H1 (cell line): ENCODE data around the gene BORCS6. TPM values are rescaled to one million over a fixed set of nuclear protein-coding genes. Genes with fewer than 3 reads are reported as not detected.

Experiments
- ATF2 ChIP-seq: IDR thresholded peaks from 2 replicates; pipeline ENCODE4 v1.6.1; 2012; ENCODE audit warnings: low read length, inconsistent platforms
- CHD1 ChIP-seq: IDR thresholded peaks from 2 replicates; pipeline ENCODE4 v1.6.1; 2012; ENCODE audit warnings: low read depth, low read length, improper control_type of control experiment
- FOSL1 ChIP-seq: IDR thresholded peaks from 2 replicates; pipeline ENCODE4 v1.6.1; 2011; ENCODE audit warnings: mild to moderate bottlenecking, low read depth, low read length, moderate library complexity; ENCODE audit not compliant: insufficient read depth
- NANOG ChIP-seq: IDR thresholded peaks from 2 replicates; pipeline ENCODE4 v1.6.1; 2011; ENCODE audit warnings: low read length, low read depth, mild to moderate bottlenecking, inconsistent platforms; ENCODE audit not compliant: insufficient read depth, poor library complexity, severe bottlenecking
- POLR2AphosphoS5 ChIP-seq: IDR thresholded peaks from 2 replicates; pipeline ENCODE4 v1.6.1; 2011; ENCODE audit warnings: low read depth, low read length
- YY1 ChIP-seq: IDR thresholded peaks from 2 replicates; pipeline ENCODE4 v1.6.1; 2011; ENCODE audit warnings: low read depth, mild to moderate bottlenecking, low read length
- ZNF274 ChIP-seq: IDR thresholded peaks from 2 replicates; pipeline ENCODE4 v1.7.0; 2012; ENCODE audit warnings: low read length, borderline replicate concordance; ENCODE audit errors: extremely low read depth
- polyA plus RNA-seq, 7 experiments: library from polyadenylated mRNA; depleted of rRNA in 3 of 7; stranded (reverse) in 5 of 7; unstranded in 2 of 7; fragments of >200 nt in 5 of 7; fragments of 200-250 nt in 2 of 7; gene quantifications; 1 replicate in 5 of 7; 2 replicates in 1 of 7; 4 replicates in 1 of 7; pipeline versions ENCODE4 v1.2.1 to v1.2.3, GENCODE V29; 2011 to 2013; ENCODE audit warnings: missing spikeins in 2 of 7, mixed read lengths in 2 of 7
- total RNA-seq: library from RNA; stranded (reverse); fragmentation: NEBNext Ultra II Directional; extraction: Animal tissue kit (Norgen Biotek cat#: 25700); gene quantifications from 2 replicates; pipeline ENCODE4 v1.2.1, GENCODE V29; 2021

The BORCS6 gene
- total and polyA plus RNA-seq, 2 of the 8 experiments (the other 6 are each of a cell fraction or from before 2014, with no cell fraction given): 3.3 to 3.6 TPM

GRCh38 chr17:8167526-8167925, 22.5 kb downstream of the BORCS6 start (continued):
- no peak for TF ChIP-seq FOSL1
- TF ChIP-seq ATF2: no peak
- TF ChIP-seq YY1: no peak
- no peak for TF ChIP-seq ZNF274
- TF ChIP-seq CHD1: no peak
- TF ChIP-seq POLR2AphosphoS5: no peak
- TF ChIP-seq NANOG: no peak
